HG02885 (cell line): Measurements from ENCODE around the gene NTRK2.

Experiments
- ATAC-seq: cut with Tn5 transposase; IDR thresholded peaks from one replicate; pipeline ENCODE4 v1.9.1; 2021; ENCODE audit warnings: mild to moderate bottlenecking; ENCODE audit not compliant: unreplicated experiment, poor library complexity

Gene NTRK2

DNA sequence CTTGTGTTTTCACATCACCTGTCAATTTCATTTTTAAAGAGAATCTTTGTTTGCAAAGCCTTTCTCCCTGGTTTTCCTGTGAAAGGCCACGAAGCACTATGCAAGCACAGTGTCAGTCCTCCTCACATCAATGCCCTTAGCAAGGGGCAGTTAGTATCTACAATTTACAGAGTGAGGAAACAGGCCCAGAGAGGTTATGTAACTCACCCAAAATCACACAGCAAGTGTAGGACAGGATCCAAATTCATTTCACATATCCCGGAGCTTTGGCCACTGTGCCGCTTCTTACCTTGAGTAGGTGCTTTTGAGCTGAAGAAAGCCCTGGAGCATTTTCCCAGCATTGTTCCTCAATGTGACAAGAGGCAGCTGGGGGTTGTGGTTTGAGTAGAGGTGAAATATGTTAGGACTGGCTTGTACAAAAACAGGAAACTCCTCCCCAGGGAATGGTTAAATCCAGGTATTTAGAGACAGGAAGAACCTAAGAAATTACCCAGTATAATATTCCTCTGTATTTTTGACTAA lies 283.8 kb downstream of the NTRK2 start:
- no peak for ATAC-seq

DNA sequence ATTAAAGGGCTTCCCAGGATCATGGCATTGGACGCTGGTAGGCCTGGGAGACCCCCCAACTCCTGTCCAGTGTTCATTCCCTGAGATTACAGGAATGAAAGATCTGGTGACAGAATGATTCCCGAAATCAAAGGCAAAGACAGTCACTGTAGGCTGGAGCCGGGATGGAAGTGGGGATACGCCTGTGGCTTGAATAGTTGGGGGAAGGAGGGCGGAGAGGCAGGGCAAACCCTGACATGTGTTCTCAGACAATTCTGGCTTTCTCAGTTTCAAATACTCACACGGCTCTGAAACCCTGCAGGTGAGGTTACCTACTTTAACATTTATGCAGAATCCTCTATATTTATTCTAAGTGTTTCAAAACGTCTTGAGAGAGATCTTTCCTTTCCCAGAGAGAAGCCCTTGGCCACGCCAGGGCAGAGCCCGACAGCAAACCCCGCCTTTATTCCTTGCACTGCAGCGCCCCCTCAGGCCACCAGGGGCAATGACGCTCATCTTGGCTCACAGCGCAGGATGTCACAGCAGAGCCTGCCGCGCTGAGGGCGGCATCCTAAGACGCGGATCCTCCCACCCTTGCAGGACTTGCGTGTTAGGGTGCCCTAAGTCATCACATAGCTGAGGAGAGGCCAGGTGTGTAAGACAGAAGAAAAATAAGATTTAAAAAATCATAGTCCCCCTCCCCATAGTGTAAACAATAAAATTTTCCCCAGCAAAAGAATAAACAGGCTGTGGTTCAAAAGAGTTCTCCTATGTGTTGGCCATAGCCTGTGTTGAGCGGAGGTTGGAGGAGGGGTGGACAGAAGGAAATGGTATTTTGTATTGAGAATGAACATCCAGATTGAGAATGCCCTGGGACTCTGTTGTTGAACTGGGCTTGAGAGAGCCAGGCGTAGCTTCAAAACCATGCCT lies 284.5 kb downstream of the NTRK2 start:
- peak; percentile 95 for ATAC-seq

DNA sequence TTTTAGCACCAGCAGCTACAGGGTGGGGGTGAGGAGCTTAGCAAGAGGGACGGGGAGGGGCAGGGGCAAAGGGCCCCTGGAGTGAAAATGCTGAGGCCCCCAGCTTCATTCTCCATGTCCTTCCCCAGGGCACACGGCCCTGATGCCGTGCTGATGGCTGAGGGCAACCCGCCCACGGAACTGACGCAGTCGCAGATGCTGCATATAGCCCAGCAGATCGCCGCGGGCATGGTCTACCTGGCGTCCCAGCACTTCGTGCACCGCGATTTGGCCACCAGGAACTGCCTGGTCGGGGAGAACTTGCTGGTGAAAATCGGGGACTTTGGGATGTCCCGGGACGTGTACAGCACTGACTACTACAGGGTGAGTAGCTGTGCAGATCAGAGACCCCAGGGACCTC lies 285.6 kb downstream of the NTRK2 start:
- ATAC-seq = no peak

DNA sequence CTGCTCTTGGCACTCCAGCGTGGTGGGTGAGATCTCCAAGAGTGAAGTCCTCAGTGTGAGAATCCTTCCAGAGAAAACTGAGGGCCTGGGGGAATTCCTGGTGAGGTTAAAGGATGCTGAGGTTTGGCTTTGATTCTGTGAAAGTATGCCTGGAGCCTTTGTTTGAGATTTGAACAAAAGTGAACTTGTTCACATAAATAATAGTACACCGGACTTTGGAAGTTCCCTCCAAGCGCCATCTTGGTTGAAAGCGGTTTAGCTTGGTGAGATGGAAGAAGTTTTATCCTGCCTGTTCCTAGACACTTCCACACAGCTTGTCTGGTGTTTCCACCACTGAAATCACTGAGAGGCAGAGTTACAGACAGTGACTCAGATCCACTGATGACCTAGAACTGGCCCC lies 286.4 kb downstream of the NTRK2 start:
- no peak for ATAC-seq

DNA sequence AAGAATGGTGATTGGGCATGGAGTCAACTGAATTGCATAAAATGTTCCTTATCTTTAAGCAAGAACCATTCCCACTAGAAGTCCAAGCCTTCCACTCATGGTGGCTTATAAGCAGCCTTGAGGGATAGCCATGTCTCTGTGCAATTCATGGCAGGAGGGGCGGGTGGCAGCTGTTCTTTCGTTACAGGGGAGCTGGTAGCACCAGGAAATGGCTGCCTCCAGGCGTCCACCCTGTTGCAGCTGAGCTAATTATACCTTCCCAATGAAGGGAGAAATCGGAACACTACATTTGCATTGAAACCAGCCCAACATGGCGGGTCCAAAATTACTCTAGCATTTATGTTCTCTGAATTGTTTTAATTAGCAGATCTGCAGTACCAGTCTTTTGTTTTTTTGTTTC lies 289.8 kb downstream of the NTRK2 start:
- ATAC-seq = no peak

DNA sequence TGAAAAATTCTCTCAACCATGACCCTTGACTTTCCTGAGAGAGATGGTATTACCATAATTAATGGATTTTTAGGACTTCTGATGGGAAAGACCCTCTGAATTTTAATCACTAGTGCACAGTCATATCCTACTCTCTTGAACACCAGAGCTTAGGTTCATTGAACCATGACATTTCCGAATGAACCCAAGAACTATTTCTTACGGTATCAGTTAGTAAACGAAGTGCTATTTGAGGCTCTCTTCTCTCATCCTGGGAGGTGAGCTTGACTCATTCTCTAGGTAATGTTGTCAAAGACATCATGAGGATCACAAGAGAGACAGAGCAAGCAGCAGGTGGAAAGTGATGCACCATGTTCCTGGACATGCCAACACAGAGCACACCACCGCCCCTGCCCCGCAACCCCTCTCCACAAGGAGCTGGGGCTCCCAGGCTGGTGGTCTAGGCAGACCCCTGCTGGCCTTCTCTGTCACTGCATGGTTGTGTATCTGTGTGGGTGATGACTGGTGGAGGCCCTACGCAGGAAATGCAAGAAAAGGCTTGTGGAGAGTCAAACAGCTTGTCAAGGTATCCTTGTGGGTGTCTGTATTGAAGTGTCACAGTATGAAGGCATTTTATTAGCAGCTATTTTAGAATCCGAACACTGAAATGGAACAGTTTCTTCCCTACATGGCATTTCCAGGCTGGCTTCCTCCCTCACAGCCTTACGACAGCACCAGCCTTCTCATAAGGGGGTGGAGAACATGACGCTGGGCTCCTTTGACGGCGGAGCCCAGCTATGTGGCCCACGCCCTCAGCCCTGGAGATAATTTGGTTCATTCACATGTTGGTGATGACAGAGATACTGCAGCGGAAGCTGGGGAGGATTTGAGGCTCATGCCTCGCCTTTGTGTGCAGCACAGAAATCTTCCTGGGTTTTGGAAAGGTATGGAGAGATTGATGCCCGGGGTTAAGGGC lies 297.6 kb downstream of the NTRK2 start:
- no peak for ATAC-seq

DNA sequence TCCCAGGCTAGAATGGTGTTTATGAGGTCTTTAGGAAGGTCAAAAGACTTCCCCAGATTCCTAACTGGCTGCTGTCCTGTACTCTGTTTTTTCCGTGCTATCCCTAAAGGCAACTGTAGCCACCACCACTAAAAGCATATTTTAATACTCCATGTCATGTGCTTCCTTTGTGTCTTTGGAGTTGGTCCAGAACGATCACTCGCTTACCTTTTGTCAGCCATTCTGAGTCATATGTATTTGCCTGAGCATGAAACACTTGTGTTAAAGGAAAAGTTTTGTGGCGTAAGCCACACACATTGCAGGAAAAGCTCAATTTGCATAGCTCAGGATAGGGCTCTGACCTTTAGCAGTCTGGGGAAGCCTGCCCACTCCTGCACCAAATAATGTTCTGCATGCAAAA lies 299.6 kb downstream of the NTRK2 start:
- no peak for ATAC-seq

DNA sequence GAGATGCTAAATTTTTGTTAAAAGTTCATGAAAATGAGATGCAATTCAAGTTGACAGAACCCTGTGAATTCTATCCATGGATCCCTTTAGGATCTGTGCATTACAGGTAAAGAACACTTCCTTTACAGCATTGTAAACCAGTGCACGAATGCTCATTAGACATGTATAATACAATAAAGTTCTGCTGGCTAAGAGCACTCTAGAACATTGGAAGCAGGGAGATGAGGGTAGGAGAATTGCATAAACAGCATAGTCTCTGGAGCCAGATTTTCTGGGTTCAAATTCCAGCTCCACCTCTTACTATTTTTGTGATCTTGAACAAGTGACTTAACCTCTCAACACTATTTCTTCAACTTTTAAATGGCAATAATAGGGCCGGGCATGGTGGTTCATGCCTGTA lies 300.2 kb downstream of the NTRK2 start:
- ATAC-seq = no peak

DNA sequence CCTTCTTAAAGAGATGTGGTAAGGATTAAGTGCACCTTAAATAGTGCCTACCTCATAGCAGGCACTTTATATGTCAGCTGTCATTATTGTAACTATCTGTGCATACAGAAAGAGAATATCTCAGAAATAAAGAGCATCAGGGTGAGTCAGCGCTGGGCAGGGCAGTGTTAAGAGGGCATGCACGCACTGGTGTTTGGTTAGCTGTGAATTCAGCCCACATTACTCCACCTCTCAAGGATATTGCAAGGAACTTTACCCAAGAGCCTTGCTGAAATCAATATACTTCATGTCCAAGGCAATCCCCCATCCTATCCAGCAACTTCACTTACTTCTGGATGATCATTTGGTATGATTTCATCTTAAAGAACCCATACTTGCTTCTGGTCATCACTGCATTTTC lies 300.9 kb downstream of the NTRK2 start:
- no peak for ATAC-seq

DNA sequence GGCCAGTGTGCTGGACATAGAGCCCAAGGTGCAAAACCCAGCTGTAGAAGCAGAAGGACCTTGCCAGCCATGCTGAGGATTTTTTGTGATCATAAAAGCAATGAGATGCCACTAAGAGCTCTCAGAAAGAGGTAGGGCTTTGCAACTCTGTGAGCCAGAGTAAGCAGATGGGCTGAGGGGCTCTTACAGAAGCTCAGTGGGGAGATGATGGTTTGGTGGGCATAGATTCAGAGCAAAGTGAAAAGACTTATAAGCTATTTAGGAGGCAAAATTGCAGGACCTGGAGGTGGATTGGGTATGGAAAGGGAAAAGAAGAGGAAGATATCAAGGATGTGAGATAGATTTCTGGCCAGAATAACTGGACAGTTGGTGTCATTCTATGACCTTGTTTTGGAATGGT lies 302.0 kb downstream of the NTRK2 start:
- no peak for ATAC-seq

DNA sequence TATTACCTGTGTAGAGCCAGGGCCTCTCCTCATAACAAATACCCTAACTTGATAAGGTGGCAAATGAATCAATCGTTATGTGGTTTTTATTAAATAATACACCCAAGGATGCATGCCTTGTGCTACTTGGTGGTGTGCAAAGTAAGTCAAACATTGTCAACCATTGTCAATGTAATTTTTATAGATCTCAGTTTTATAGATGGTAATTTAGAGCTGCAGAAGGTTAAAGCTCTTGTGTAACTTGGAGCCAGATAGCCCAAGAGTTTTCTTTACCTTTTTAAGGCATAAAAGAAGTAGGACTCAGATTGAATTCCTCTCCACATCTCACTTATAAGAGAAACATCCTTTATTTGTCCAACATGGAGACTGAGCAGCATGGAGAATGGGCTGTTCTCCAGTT lies 304.7 kb downstream of the NTRK2 start:
- ATAC-seq = no peak

DNA sequence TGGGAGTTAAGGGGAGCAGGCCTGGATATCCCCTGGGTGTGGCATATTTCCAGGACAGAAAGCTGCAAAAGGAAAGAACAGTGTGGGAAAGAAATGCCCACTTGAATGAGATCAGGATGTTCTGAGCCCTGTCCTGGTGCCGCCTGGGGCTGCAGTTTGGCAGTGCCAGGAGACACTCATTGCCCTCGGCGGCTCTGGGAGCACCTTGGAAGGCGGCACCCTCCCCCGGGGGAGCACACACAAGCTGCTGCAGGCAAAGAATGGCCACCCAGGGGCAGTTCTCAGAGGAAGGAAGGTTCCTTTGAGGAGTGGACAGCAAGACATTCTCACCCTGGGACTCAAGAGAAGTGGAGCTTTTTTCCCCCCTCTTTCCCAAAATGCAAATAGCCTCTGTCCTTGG lies 305.3 kb downstream of the NTRK2 start:
- ATAC-seq = no peak

DNA sequence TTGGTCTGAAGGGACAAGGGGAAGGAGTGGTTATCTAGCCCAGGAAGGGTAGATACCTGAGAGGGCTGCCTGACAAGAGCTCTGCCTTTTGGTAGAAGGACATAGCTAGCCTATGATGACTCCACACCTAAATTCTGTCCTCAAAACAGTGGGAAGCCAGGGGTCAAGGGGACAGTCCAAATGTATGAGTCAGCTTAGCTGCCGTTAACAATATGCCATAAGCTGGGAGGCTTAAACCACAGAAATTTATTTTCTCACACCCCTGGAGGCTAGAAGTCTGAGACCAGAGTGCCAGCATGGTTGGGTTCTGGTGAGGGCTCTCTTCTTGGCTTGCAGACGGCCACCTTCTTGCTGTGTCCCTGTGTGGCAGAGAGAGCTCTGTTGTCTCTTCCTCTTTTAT lies 306.4 kb downstream of the NTRK2 start:
- ATAC-seq = no peak

DNA sequence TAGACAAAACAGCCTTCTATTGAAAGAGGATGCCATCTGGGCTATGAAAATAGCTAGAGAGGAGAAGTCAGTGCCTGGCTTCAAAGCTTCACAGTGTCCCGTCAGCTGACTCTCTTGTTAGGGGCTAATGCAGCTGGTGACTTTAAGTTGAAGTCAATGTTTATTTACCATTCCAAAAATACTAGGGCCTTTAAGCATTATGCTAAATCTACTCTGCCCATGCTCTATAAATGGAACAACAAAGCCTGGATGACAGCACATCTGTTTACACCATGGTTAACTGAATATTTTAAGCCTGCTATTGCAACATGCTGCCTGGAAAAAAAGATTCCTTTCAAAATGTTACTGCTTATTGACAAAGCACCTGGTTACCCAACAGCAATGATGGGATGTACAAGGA lies 309.1 kb downstream of the NTRK2 start:
- no peak for ATAC-seq

DNA sequence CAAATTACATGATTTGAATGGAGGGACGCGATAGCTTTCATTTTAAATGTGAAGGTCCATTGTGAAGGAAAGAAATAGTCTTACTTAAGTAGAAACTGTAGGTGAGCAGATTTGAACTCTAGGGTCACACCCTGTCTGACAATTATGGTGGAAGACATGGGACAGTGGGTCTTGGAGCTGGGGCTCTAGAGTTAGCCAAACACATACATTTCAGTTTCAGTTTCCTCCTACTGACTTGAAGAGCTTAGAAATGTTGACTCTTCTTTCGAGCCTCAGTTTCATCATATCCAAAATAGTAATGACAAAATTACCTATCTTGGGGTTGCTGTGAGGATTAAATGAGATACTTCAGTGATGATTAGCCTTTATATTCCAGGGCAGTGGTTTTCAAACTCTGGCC lies 314.2 kb downstream of the NTRK2 start:
- ATAC-seq = no peak

DNA sequence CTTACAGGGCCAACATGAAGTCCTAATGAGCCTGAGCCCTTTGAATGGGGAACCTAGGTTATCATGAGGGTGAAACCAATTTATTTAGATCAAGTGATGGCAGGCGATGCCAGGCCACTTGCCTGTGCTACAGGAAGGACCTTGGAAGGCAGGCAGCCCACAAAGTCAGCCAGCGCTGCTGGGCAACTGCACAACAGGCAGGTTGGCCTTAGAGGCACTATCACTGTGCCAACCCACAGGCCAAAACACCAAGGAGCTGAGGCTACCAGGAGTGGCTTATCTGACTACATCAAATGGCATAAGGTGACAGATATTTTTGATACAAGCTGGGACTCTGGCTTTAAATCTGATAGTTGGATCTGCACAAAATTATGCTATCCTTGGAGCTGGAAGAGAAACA lies 319.1 kb downstream of the NTRK2 start:
- no peak for ATAC-seq

DNA sequence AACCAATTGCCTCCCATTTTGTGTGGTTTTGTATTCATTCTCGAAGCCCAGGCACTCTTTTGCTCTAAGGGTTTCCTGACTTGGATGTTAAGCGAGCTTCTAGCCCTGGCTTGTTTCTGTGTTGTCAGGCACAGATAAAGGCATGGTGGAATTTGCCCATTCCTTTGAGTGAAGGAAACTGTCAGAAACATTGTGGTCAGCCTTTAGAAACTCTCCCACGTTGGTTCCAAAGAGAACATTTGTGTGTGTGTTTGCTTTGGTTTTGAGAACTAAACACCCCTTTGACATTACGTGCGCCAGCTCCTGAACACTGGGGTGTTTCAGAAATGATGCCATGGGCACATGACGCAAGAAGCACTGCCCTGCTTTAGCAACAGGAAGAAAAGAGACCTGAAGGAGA lies 320.9 kb downstream of the NTRK2 start:
- ATAC-seq = no peak

DNA sequence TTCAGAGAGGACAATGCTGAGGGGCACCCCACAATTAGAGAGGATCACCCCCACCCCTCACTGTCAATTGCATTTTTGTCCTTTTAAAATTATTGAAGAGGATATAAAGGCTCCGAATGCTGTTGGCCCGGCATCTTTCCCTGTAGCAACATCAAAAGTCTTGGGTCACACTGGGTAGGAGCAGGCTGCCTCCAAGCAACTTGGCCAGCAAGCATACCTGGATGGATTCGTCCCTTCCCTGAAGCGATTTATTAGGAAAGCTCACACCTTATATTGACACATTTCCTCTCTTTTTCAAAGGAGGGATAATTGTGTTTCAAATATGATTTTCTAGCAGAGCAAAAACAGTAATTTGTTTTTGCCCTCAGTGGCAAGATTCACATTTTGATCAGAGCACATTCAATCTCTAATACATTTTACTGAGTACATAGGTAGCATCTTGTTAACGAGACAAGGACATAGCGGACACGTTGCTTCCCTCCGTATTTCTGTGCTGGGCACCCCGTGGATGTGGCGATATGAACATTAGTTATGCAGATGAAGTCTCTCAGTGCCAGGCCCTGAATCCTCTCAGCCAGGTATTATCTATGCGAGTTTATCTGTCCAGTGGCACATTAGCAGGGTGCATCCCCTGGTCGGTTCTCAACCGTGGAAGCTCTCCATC lies 321.5 kb downstream of the NTRK2 start:
- ATAC-seq = no peak

DNA sequence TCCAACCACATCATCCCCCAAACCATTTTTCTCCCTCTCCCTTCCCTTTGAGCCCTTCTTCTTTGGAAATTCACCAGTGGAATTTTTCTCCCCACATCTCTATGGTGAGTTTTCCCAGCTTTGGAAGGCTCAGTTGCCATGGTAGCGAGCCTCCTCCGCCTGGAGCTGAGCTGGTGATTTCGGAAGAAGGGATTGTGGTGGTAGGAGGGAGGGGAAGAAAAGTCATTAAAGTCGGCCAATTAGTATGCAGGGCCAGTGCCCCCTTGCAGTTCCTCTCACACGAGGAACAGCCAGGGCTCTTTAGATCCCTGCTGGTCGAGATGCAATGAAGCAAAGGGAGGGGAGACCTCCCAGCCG lies 322.0 kb downstream of the NTRK2 start:
- ATAC-seq = no peak

DNA sequence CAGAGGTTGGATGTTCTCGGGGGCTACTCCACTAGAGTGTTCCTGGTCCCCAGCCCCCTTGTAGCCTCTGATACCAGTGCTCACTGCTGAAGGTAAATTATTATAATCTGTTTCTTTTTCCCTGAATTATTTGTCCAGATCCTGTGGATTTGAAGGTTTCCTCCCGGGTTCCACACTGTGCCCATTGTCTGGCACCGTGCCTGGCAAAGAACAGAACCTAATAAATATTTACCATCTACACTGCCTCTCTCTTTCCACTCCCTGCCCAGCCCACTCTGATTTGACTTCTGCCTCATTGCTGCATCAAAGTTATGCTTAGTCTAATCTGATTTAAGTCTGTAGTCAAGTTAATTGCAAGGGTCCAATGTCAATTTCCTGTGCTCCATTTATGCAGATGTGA lies 322.9 kb downstream of the NTRK2 start:
- no peak for ATAC-seq

DNA sequence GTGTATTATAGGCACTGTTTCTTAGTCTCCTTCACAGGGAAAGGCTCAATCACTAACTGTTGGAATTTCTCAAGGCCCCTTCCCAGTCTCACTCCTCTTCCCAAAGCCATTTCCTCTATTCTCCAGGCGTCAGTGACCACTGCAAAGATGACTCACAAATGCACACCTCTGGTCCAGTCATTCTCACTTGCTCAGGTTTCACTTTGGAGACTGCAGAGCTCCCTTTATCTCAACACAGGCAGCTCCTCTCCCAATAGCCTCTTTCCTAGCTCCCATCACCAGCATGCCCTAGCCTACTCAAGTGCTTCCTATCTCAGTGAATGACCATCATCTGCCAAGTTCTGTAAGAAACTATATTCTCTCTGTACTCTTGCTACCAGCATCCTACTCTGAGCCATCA lies 323.6 kb downstream of the NTRK2 start:
- no peak for ATAC-seq
